Right lobe of liver (tissue), 6 donors: ENCODE measurements around the gene HELZ. TPM values are rescaled to one million over a fixed set of nuclear protein-coding genes. Genes with fewer than 3 reads are reported as not detected.

Experiments
- ATAC-seq, 4 donors: fragments of 200-7000 bp; cut with Tn5 transposase; one replicate each; pipeline ENCODE4 v1.9.1; 2020; ENCODE audit warnings: mild to moderate bottlenecking in 4 of 4, moderate library complexity in 4 of 4
- DNase-seq, 3 donors: peaks; one replicate each; pipeline ENCODE4 v3.0.0-alpha.2; 2020
- H3K27ac ChIP-seq, 3 donors: fragments of 200-600 bp; one replicate each; pipeline ENCODE4 v1.8.0; 2022
- H3K27me3 ChIP-seq, 2 donors: fragments of 200-600 bp; one replicate each; pipeline ENCODE4 v1.8.0; 2022
- H3K36me3 ChIP-seq, 4 donors: fragments of 200-600 bp; sonication (generic) in 1 of 4; one replicate each; pipeline versions ENCODE4 v1.5.1 to v1.8.0; 2017 to 2022; ENCODE audit warnings: control low read depth in 1 of 4
- H3K4me1 ChIP-seq, 4 donors: fragments of 200-600 bp; sonication (generic) in 1 of 4; one replicate each; pipeline versions ENCODE4 v1.5.1 to v1.8.0; 2017 to 2022; ENCODE audit warnings: control low read depth in 1 of 4
- H3K4me3 ChIP-seq, 3 donors: fragments of 200-600 bp; one replicate each; pipeline ENCODE4 v1.8.0; 2022
- H3K9me3 ChIP-seq, 4 donors: fragments of 200-600 bp; sonication (generic) in 1 of 4; one replicate each; pipeline versions ENCODE4 v1.5.1 to v1.8.0; 2017 to 2022; ENCODE audit warnings: control low read depth in 1 of 4
- CTCF ChIP-seq, 4 donors: fragments of 200-600 bp in 3 of 4; fragments of 450-650 bp in 1 of 4; IDR thresholded peaks; one replicate each; pipeline versions ENCODE4 v1.5.1 to v1.8.0; 2016 to 2022; ENCODE audit warnings: antibody characterized with exemption in 4 of 4, mild to moderate bottlenecking in 2 of 4
- POLR2A ChIP-seq: fragments of 450-650 bp; IDR thresholded peaks from one replicate; pipeline ENCODE4 v1.6.1; 2017; ENCODE audit warnings: antibody characterized with exemption, mild to moderate bottlenecking
- WGBS: methylation state at CpG from one replicate; pipeline ENCODE4 v1.1.6; 2018; ENCODE audit warnings: low coverage, low lambda C conversion rate; ENCODE audit not compliant: insufficient coverage; ENCODE audit errors: missing lambda C conversion rate; 5-methylcytosine and 5-hydroxymethylcytosine counted together
- intact Hi-C, 2 donors: fragments of 100-400 bp; cut with DNase I; formaldehyde crosslinking; loops; one replicate each; pipeline versions ENCODE4 v1.11.2 to v1.14.1; 2022
- total RNA-seq, 6 experiments: library from RNA; depleted of rRNA in 2 of 6; stranded (reverse); fragments of >200 nt in 2 of 6; fragmentation: NEBNext Ultra II Directional in 3 of 6; extraction: Animal tissue kit (Norgen Biotek cat#: 25700) in 3 of 6; gene quantifications; one replicate each; pipeline versions ENCODE4 v1.1.0 to v1.2.4, GENCODE V29; 2016 to 2023
- donor health status: DM: no; HTN: yes; CAD: no.
- donor health status: DM: no; HTN: no; CAD: no.
- donor health status: DM: no; HTN: no; CAD: no.
- donor health status: DM: no; HTN: yes; CAD: no.
- donor health status: DM: no; HTN: yes; CAD: no.

The HELZ gene
- total RNA-seq, 6 experiments from 2014 or later: 24.2 to 33.6 (median 30.9) TPM

- ATAC-seq: no peak
- H3K36me3 ChIP-seq: no peaks in the 10 kb centered on the region
- 100% methylated on average over 4 of the region's 19 CpGs for WGBS
- no peak for DNase-seq
- no peaks in the 10 kb centered on the region for H3K4me1 ChIP-seq
- no peaks in the 10 kb centered on the region for H3K27me3 ChIP-seq
- no peak for TF ChIP-seq POLR2A
- no peak for TF ChIP-seq CTCF (IDR thresholded peaks at IDR 0.05)
- no peak overlapping the region for H3K27ac ChIP-seq
- H3K9me3 ChIP-seq: peaks cover 0 to 3% (median 0%) of the 10 kb centered on the region in 4 donors
- intact Hi-C loops: no loop called here
- H3K4me3 ChIP-seq: no peak overlapping the region
Observed at GRCh38 chr17:67054011-67054591, 190.9 kb downstream of the HELZ start.

GRCh38 chr17:67053438-67054000 is 191.5 kb downstream of the HELZ start:
- Histone ChIP-seq H3K4me1 (no peaks in the 10 kb centered on the region), H3K27ac (no peak overlapping the region), H3K9me3 (peaks cover 0 to 5% (median 0%) of the 10 kb centered on the region in 4 donors), H3K4me3 (no peak overlapping the region), H3K36me3 (no peaks in the 10 kb centered on the region), H3K27me3 (no peaks in the 10 kb centered on the region)
- ATAC-seq: no peak
- DNase-seq: no peak
- WGBS: no CpG with 5 or more reads among the region's 9 CpGs
- TF ChIP-seq POLR2A (no peak), CTCF (IDR thresholded peaks at IDR 0.05) (no peak)
- intact Hi-C loops: no loop called here

GRCh38 chr17:67052720-67053437 is 192.1 kb downstream of the HELZ start:
- DNase-seq (no peak), ATAC-seq (no peak)
- Histone ChIP-seq H3K4me1 (no peaks in the 10 kb centered on the region), H3K36me3 (no peaks in the 10 kb centered on the region), H3K27me3 (no peaks in the 10 kb centered on the region), H3K27ac (no peak overlapping the region), H3K4me3 (no peak overlapping the region), H3K9me3 (peaks cover 0 to 5% (median 0%) of the 10 kb centered on the region in 4 donors)
- 83% methylated on average over 6 of the region's 9 CpGs for WGBS
- TF ChIP-seq CTCF (IDR thresholded peaks at IDR 0.05) (no peak), POLR2A (no peak)
- intact Hi-C loops: no loop called here

GRCh38 chr17:67051837-67052236 is 193.2 kb downstream of the HELZ start:
- H3K4me1 ChIP-seq: no peaks in the 10 kb centered on the region
- 81% methylated on average over 2 of the region's 5 CpGs for WGBS
- H3K36me3 ChIP-seq: no peaks in the 10 kb centered on the region
- no peak overlapping the region for H3K27ac ChIP-seq
- TF ChIP-seq CTCF (IDR thresholded peaks at IDR 0.05) (no peak), POLR2A (no peak)
- no peaks in the 10 kb centered on the region for H3K27me3 ChIP-seq
- H3K9me3 ChIP-seq: peaks cover 0 to 5% (median 0%) of the 10 kb centered on the region in 4 donors
- no peak for ATAC-seq
- no peak for DNase-seq
- intact Hi-C loops: no loop called here
- H3K4me3 ChIP-seq: no peak overlapping the region
